Lower lobe of right lung (tissue), 2 donors: ENCODE results near the gene CHST8. TPM values are rescaled to one million over a fixed set of nuclear protein-coding genes. Genes with fewer than 3 reads are reported as not detected.

ENCODE experiments used
- ATAC-seq, 2 donors: fragments of 200-7000 bp; cut with Tn5 transposase; one replicate each; pipeline ENCODE4 v1.9.1; 2020 to 2022; ENCODE audit warnings: mild to moderate bottlenecking in 2 of 2, moderate library complexity in 2 of 2
- DNase-seq: peaks from one replicate; pipeline ENCODE4 v3.0.0-alpha.2; 2020
- H3K27ac ChIP-seq: fragments of 200-600 bp; one replicate; pipeline ENCODE4 v1.8.0; 2022
- H3K27me3 ChIP-seq: fragments of 200-600 bp; one replicate; pipeline ENCODE4 v1.8.0; 2022; ENCODE audit warnings: low read depth
- H3K36me3 ChIP-seq: fragments of 200-600 bp; one replicate; pipeline ENCODE4 v1.8.0; 2022; ENCODE audit warnings: mild to moderate bottlenecking
- H3K4me1 ChIP-seq: fragments of 200-600 bp; one replicate; pipeline ENCODE4 v1.8.0; 2022
- H3K4me3 ChIP-seq: fragments of 200-600 bp; one replicate; pipeline ENCODE4 v1.8.0; 2022; ENCODE audit warnings: mild to moderate bottlenecking
- H3K9me3 ChIP-seq: fragments of 200-600 bp; one replicate; pipeline ENCODE4 v1.8.0; 2022
- intact Hi-C: fragments of 100-400 bp; cut with DNase I; formaldehyde crosslinking; loops from one replicate; pipeline ENCODE4 v1.11.0; 2022
- total RNA-seq: library from RNA; stranded (reverse); fragmentation: NEBNext Ultra II Directional; extraction: Animal tissue kit (Norgen Biotek cat#: 25700); gene quantifications from one replicate; pipeline ENCODE4 v1.2.1, GENCODE V29; 2021
- TF ChIP-seq, protein P1 (sequence below): fragments of 200-600 bp; IDR thresholded peaks from one replicate; pipeline ENCODE4 v1.8.0; 2022; ENCODE audit warnings: antibody characterized with exemption, mild to moderate bottlenecking
- donor health status: DM: no; HTN: yes; CAD: no; lungs with severe emphysema.

CHST8 gene
- total RNA-seq, 1 donor from 2014 or later: not detected

DNA sequence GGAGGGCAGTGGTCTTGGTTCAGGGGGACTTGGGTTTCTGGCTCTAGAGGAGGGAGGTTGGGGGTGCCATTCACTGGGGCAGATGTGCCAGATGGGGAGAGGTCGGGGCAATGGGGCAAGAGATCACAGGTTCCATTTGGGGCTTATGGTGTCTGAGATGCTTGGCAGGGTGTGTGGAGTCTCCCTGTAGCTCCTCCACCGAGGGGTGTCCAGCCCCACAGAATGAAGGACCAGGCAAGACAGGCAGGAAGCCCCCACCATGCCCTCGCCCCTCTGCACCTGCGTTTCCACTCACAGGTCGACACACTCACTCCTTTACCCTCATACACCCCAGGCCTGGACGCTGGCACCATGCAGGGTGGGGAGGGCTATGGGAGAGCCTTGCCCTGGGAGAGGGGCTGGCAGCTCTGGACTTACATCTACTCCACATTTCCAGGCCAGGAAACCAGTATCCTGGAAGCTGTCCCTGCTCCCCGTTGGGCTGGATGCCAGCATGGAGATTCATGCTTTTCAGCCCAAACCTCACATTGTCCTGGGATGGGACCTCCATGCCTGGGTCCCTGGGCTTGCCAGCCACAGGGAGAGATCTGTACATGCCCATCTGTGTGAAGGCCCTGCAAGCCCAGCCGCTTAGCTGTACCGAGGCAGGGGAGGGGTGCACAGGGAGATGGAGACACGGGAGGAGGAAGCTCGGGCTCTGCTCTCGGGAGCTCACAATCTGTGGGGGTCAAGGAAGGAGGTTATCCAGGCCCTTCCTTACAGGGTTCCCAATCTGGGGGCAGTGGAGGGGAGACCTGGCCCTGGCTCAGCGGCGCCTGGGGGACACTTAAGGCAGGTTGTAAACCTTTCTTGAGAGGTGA is 77.1 kb downstream of the CHST8 start:
- peaks cover 13% of the 10 kb centered on the region for H3K27me3 ChIP-seq
- ATAC-seq (peak in 1 of 2 donors; percentile 29), DNase-seq (no peak)
- TF ChIP-seq, protein P1, sequence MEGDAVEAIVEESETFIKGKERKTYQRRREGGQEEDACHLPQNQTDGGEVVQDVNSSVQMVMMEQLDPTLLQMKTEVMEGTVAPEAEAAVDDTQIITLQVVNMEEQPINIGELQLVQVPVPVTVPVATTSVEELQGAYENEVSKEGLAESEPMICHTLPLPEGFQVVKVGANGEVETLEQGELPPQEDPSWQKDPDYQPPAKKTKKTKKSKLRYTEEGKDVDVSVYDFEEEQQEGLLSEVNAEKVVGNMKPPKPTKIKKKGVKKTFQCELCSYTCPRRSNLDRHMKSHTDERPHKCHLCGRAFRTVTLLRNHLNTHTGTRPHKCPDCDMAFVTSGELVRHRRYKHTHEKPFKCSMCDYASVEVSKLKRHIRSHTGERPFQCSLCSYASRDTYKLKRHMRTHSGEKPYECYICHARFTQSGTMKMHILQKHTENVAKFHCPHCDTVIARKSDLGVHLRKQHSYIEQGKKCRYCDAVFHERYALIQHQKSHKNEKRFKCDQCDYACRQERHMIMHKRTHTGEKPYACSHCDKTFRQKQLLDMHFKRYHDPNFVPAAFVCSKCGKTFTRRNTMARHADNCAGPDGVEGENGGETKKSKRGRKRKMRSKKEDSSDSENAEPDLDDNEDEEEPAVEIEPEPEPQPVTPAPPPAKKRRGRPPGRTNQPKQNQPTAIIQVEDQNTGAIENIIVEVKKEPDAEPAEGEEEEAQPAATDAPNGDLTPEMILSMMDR: no peak
- H3K4me3 ChIP-seq: no peak overlapping the region
- no peaks in the 10 kb centered on the region for H3K36me3 ChIP-seq
- no peaks in the 10 kb centered on the region for H3K4me1 ChIP-seq
- no peaks in the 10 kb centered on the region for H3K9me3 ChIP-seq
- no peak overlapping the region for H3K27ac ChIP-seq
- intact Hi-C loops: no loop called here

DNA sequence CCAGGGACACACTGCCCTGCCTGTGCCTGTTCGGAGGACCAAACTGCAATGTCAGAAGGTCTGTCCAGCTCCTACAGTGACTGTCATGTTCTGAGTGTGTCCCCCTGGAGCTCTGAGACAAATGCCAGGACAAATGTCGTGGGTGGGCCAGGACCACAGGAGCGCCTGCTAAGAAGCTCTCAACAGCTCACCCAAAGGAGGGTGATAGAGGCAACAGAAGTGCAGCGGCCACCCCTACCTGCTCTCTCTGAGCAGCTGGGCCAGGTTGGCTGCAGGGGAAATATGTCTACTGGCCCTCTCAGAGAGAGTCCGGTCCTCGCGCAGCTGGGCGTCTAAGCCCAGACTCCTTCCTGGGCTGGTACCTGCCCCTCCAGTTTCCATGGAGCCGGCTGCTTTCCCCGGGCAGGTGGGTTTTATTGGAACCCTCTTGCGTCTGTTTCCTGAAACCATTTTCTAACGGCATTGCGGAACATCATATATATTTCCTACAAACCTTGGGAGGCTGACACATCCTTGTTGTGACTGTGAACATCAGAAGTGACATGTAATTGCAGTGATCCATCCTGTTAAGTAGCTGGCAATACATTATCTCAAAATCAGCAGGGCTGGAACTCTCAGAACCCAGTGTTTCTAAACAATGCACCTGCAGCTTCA is 78.1 kb downstream of the CHST8 start:
- ATAC-seq (no peak), DNase-seq (no peak)
- no peaks in the 10 kb centered on the region for H3K4me1 ChIP-seq
- TF ChIP-seq, protein P1: no peak
- H3K9me3 ChIP-seq: no peaks in the 10 kb centered on the region
- no peaks in the 10 kb centered on the region for H3K36me3 ChIP-seq
- H3K4me3 ChIP-seq: no peak overlapping the region
- intact Hi-C loops: no loop called here
- H3K27ac ChIP-seq: no peak overlapping the region
- H3K27me3 ChIP-seq: peaks cover 13% of the 10 kb centered on the region

DNA sequence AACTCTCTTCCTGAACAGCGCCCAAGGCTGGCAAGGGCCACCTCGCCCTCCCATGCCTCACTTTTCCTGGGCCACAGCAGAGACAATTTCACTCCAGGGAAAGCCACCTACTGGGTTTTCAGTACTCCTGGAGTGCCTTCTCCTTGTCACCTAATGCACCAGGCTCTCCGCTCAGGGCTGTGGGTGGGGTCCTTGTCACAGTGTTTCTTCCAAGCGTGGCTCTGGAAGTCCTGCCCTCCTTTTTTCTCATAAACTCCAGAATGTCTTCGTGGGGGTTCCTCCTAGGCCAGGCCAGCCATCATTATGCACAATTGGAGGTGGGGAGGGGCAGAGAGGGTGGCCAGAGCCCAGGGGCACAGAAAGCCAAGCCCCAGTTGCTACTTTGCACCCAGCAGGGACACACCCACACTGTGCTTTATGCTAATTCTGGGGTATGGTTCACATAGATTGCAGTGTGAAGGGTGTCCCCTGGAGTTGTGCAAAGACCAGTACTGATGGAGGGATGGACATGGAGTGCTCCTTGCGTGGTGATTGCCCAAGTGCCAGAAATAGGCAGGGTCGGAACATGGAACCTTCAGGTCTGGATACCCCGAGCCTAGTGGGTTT is 78.8 kb downstream of the CHST8 start:
- TF ChIP-seq, protein P1: no peak
- Histone ChIP-seq H3K9me3 (no peaks in the 10 kb centered on the region), H3K4me1 (no peaks in the 10 kb centered on the region), H3K4me3 (no peak overlapping the region), H3K27ac (no peak overlapping the region), H3K27me3 (peaks cover 13% of the 10 kb centered on the region), H3K36me3 (no peaks in the 10 kb centered on the region)
- DNase-seq (no peak), ATAC-seq (no peak)
- intact Hi-C loops: no loop called here

DNA sequence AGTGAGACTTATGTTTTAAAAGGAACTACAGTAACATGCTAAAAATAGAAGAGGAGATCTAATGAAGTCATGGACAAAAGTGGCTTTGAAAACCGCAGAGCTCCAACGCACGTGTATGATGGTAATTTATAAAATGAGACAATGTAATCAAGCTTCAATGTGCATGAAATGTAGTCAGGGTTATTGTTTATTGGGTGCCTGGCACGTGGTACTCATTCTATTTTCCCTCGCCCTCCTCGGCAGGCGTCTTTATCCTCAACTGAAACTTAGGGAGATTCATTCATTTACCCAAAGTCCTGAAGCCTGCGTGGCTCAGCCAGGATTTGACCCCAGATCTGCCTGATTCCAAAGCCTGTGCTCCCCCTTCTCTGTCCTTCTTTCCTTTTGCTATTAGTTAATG is 79.8 kb downstream of the CHST8 start:
- no peak for DNase-seq
- ATAC-seq: no peak
- Histone ChIP-seq H3K4me1 (no peaks in the 10 kb centered on the region), H3K36me3 (no peaks in the 10 kb centered on the region), H3K9me3 (no peaks in the 10 kb centered on the region), H3K4me3 (no peak overlapping the region), H3K27ac (no peak overlapping the region), H3K27me3 (peaks cover 13% of the 10 kb centered on the region)
- TF ChIP-seq, protein P1: no peak
- intact Hi-C loops: no loop called here

DNA sequence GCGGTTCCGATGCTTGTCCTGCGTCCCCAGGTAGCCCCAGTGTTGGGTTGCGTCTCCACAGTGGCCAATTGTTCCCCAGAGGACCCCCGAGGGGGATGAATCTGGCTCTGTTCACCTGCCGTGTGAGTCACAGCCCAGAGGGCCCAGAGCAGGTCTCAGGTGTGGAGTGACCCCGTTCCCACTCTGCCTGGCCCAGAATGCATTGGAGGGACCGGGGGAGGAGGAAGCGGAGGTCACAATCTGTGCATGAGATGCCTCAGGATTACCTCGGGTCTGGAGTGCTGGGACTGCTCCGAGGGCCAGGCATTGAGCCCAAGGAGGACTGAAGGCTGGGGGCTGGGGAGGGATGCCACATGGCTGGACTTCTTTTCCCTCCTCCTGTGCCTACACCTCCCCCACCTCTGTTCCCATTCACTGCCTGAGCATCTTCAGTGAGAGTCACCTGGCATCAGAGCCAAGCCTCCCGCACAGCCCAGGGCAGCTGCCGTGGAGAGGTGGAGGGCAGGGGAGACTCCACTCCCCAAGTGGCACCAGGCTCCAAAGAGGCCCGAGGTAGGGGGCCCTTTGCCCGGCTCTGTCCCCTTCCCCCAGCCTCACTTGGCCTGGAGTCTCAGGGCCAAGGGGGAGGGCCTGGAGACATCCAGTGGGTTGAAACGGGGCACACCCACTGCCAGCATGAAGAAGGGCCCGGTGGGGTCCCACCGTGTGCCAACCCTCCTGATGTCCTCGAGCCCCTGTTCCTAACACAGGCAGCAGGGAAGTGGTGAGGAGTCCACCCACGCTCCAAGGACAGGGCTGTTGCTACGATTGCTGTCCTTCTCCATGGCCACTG is 81.1 kb downstream of the CHST8 start:
- H3K36me3 ChIP-seq: no peaks in the 10 kb centered on the region
- DNase-seq (no peak), ATAC-seq (no peak)
- H3K4me1 ChIP-seq: no peaks in the 10 kb centered on the region
- intact Hi-C loops: no loop called here
- no peaks in the 10 kb centered on the region for H3K9me3 ChIP-seq
- H3K4me3 ChIP-seq: no peak overlapping the region
- peaks cover 8% of the 10 kb centered on the region for H3K27me3 ChIP-seq
- H3K27ac ChIP-seq: no peak overlapping the region
- TF ChIP-seq, protein P1: no peak
